Testis (tissue), 3 donors: ENCODE results near the gene FBXL19. TPM values are rescaled to one million over a fixed set of nuclear protein-coding genes. Genes with fewer than 3 reads are reported as not detected.
A peak's percentile ranks its signal among the peaks of the same experiment; 100 is the strongest.

Experiments
- DNase-seq: peaks from one replicate; pipeline ENCODE4 v3.0.0-alpha.2; 2019
- H3K27ac ChIP-seq, 2 donors: fragments of 200-600 bp; sonication (generic); one replicate each; pipeline ENCODE4 v1.5.1; 2019
- H3K27me3 ChIP-seq: fragments of 200-600 bp; sonication (generic); one replicate; pipeline ENCODE4 v1.5.1; 2019
- H3K36me3 ChIP-seq: fragments of 200-600 bp; sonication (generic); one replicate; pipeline ENCODE4 v1.5.1; 2017; ENCODE audit warnings: low read depth; ENCODE audit errors: missing control alignments
- H3K4me1 ChIP-seq: fragments of 200-600 bp; sonication (generic); one replicate; pipeline ENCODE4 v1.5.1; 2019
- H3K4me3 ChIP-seq, 2 donors: fragments of 200-600 bp; sonication (generic); one replicate each; pipeline ENCODE4 v1.5.1; 2017 to 2019
- H3K9me3 ChIP-seq: fragments of 200-600 bp; sonication (generic); one replicate; pipeline ENCODE4 v1.5.1; 2017
- CTCF ChIP-seq, 3 experiments: fragments of 450-650 bp in 2 of 3; fragments of 200-600 bp in 1 of 3; sonication (generic) in 1 of 3; IDR thresholded peaks; one replicate each; pipeline ENCODE4 v1.5.1; 2016 to 2019; ENCODE audit warnings: antibody characterized with exemption in 3 of 3, mild to moderate bottlenecking in 2 of 3, moderate library complexity in 1 of 3
- POLR2A ChIP-seq: fragments of 450-650 bp; IDR thresholded peaks from one replicate; pipeline ENCODE4 v1.6.1; 2017; ENCODE audit warnings: antibody characterized with exemption, mild to moderate bottlenecking, moderate library complexity
- WGBS, 2 donors: methylation state at CpG; one replicate each; pipeline ENCODE4 v1.1.5; 2018; 5-methylcytosine and 5-hydroxymethylcytosine counted together
- intact Hi-C: fragments of 100-400 bp; cut with DNase I; formaldehyde crosslinking; loops from one replicate; pipeline ENCODE4 v1.15.1; 2023; ENCODE audit warnings: low total_unique reads
- polyA plus RNA-seq: library from polyadenylated mRNA; stranded (reverse); fragments of 350-450 nt; fragmentation: Illumina TruSeq; extraction: RNeasy Lipid Tissue Mini Kit (QIAGEN cat#74804); gene quantifications from one replicate; pipeline ENCODE4 v1.2.3, GENCODE V29; 2014; ENCODE audit warnings: low read depth, low replicate concordance; ENCODE audit not compliant: insufficient read depth
- total RNA-seq, 2 donors: library from RNA; depleted of rRNA; stranded (reverse); fragments of >200 nt; gene quantifications; one replicate each; pipeline ENCODE4 v1.2.3, GENCODE V29; 2016

The FBXL19 gene
- total and polyA plus RNA-seq, 3 donors from 2014 or later: 47.0 to 149 (median 142) TPM

DNA sequence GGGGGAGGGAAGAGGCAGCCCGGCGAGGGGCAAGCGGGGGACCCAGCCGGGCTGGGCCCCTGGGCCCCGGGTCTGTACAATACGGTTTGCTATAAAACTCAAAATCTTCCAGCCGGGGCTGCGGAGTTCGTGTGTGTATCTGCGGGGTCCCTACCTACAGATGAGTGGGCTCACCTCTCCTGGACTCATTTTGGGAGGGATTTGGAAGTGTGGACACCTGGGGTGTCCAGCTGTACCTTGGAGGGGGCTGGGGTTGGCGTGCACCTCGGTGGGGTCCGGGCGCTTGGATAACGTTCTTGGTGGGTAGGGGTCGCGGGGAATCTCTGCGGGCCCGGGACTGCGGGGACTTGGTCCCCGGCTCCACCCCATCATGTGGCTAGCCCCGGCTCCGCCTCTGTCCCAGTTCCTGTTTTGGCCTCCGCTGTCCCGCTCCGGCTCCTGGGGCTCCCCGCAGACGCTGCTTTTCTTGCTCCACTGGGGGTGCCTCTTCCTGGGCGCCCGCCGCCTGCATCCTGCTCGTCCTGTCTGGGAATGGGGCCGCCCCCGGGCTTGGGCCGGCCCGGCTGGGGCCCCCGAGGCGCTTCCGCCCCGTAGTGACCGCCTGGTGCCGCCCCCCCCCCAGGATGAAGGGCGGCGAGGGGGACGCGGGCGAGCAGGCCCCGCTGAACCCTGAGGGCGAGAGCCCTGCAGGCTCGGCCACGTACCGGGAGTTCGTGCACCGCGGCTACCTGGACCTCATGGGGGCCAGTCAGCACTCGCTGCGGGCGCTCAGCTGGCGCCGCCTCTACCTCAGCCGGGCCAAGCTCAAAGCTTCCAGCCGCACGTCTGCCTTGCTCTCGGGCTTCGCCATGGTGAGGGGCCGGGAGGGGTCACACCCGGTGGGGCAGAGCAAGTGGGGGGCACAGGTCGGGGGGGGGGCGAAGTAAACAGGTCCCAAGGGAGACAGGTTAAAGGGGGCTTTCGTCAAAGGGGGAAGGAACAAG is 25.6 kb downstream of the FBXL19 start, which contains the start of gene ORAI3:
ORAI3 (plus strand) TSS at position 402 of the 983 bp plus-strand sequence; CDS start at position 624, 222 bp downstream.
- Histone ChIP-seq H3K4me3 (peak within 1 kb of the TSS; percentile 90 to 98), H3K36me3 (no peaks in the 10 kb centered on the region), H3K27me3 (no peaks in the 10 kb centered on the region), H3K4me1 (peaks cover 33% of the 10 kb centered on the region), H3K9me3 (no peaks in the 10 kb centered on the region), H3K27ac (peak within 1 kb of the TSS; percentile 92 to 97)
- DNase-seq: peak; percentile 83
- TF ChIP-seq POLR2A (peak; percentile 14), CTCF (IDR thresholded peaks at IDR 0.05) (no peak)
- intact Hi-C loops: no loop called here
- WGBS, 2 donors: 0 to 1% methylated on average over 29 to 51 of the region's 70 CpGs

GRCh38 chr16:30949650-30950515 is 26.5 kb downstream of the FBXL19 start:
- Histone ChIP-seq H3K27ac (peak overlapping the region; percentile 92 to 97), H3K27me3 (no peaks in the 10 kb centered on the region), H3K36me3 (no peaks in the 10 kb centered on the region), H3K4me3 (peak overlapping the region; percentile 90 to 98), H3K9me3 (no peaks in the 10 kb centered on the region), H3K4me1 (peaks cover 33% of the 10 kb centered on the region)
- TF ChIP-seq POLR2A (no peak), CTCF (IDR thresholded peaks at IDR 0.05) (no peak)
- intact Hi-C loops: no loop called here
- WGBS, 2 donors: 8 to 12% methylated on average over 15 to 21 of the region's 21 CpGs
- peak; percentile 94 for DNase-seq

GRCh38 chr16:30950516-30951065 is 27.2 kb downstream of the FBXL19 start:
- Histone ChIP-seq H3K9me3 (no peaks in the 10 kb centered on the region), H3K36me3 (no peaks in the 10 kb centered on the region), H3K27ac (peak overlapping the region in 1 of 2 donors; percentile 97), H3K4me3 (peak overlapping the region in 1 of 2 donors; percentile 98), H3K27me3 (no peaks in the 10 kb centered on the region), H3K4me1 (peaks cover 33% of the 10 kb centered on the region)
- 53 to 60% methylated on average over 8 of the region's 8 CpGs for WGBS, 2 donors
- no peak for TF ChIP-seq CTCF (IDR thresholded peaks at IDR 0.05)
- no peak for TF ChIP-seq POLR2A
- intact Hi-C loops: no loop called here
- no peak for DNase-seq

DNA sequence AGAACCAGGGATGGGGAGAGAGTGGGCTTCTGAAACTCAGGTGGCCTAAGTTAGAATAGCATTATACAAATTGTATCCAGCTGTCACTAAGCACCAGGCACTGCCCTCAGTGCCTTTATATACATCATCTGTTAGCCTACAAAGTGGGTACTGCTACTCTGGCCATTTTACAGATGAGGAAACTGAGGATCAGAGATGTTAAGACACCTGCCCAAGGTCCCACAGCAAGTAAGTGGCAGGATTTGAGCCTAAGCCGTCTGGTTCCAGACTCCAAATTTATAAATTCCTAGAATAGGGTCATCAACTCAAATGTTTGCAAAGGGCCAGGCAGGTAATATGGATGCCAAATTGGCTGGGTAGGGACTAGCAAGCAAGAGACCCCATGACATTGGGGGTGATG is 27.8 kb downstream of the FBXL19 start:
- Histone ChIP-seq H3K36me3 (no peaks in the 10 kb centered on the region), H3K4me1 (peaks cover 33% of the 10 kb centered on the region), H3K4me3 (no peak overlapping the region), H3K9me3 (no peaks in the 10 kb centered on the region), H3K27me3 (no peaks in the 10 kb centered on the region), H3K27ac (peak overlapping the region in 1 of 2 donors; percentile 97)
- intact Hi-C loops: no loop called here
- no peak for DNase-seq
- TF ChIP-seq CTCF (IDR thresholded peaks at IDR 0.05): no peak
- no peak for TF ChIP-seq POLR2A
- 56 to 77% methylated on average over 1 of the region's 1 CpG for WGBS, 2 donors
